Common myeloid progenitor, CD34-positive (primary cell): ENCODE data around the gene HBS1L.

Experiments
- CTCF ChIA-PET: fragments of 350-600 bp; sonication (Branson Sonifier 250); formaldehyde crosslinking; loops from one replicate; lab custom pipeline; 2021; ENCODE audit warnings: antibody characterized with exemption; lab: Charles Lee
- POLR2A ChIA-PET: fragments of 350-600 bp; sonication (Branson Sonifier 250); formaldehyde crosslinking; loops from one replicate; lab custom pipeline; 2021; ENCODE audit warnings: antibody characterized with exemption; lab: Charles Lee
- DNase-seq, 3 donors: peaks; one replicate each; pipeline versions ENCODE4 v3.0.0 to v3.0.0-alpha.2; 2013
- H3K27ac ChIP-seq, 2 experiments: 1 replicate in 1 of 2; 2 replicates in 1 of 2; pipeline ENCODE4 v1.7.0; 2013; ENCODE audit warnings: inconsistent platforms in 2 of 2, low read length in 2 of 2, mild to moderate bottlenecking in 2 of 2, low read depth in 1 of 2, moderate library complexity in 1 of 2; ENCODE audit not compliant: severe bottlenecking in 2 of 2, insufficient read depth in 1 of 2, poor library complexity in 1 of 2
- H3K27me3 ChIP-seq, 5 experiments: replicated peaks in 2 of 5; 1 replicate in 3 of 5; 2 replicates in 2 of 5; pipeline versions ENCODE4 v1.6.1 to v1.7.0; 2013; ENCODE audit warnings: low read length in 4 of 5, mild to moderate bottlenecking in 2 of 5, moderate library complexity in 2 of 5, inconsistent platforms in 1 of 5; ENCODE audit not compliant: insufficient read depth in 5 of 5, control insufficient read depth in 4 of 5
- H3K36me3 ChIP-seq, 4 experiments: 1 replicate in 2 of 4; 2 replicates in 2 of 4; pipeline versions ENCODE4 v1.6.1 to v1.7.0; 2013; ENCODE audit warnings: low read length in 3 of 4, control low read depth in 1 of 4, mild to moderate bottlenecking in 1 of 4; ENCODE audit not compliant: control insufficient read depth in 4 of 4, insufficient read depth in 4 of 4
- H3K4me1 ChIP-seq, 4 experiments: 1 replicate in 3 of 4; 2 replicates in 1 of 4; pipeline versions ENCODE4 v1.6.1 to v1.7.1; 2013; ENCODE audit warnings: low read length in 3 of 4, mild to moderate bottlenecking in 3 of 4, control low read depth in 1 of 4, inconsistent platforms in 1 of 4, moderate library complexity in 1 of 4; ENCODE audit not compliant: control insufficient read depth in 4 of 4, insufficient read depth in 4 of 4; ENCODE audit errors: control extremely low read depth in 1 of 4
- H3K4me3 ChIP-seq, 7 experiments: 1 replicate in 4 of 7; 2 replicates in 3 of 7; pipeline versions ENCODE4 v1.5.1 to v1.7.0; 2013; ENCODE audit warnings: mild to moderate bottlenecking in 7 of 7, low read length in 6 of 7, moderate library complexity in 6 of 7, inconsistent platforms in 2 of 7, low read depth in 2 of 7, control low read depth in 1 of 7; ENCODE audit not compliant: insufficient read depth in 4 of 7, control insufficient read depth in 1 of 7; ENCODE audit errors: extremely low read depth in 1 of 7
- H3K9me3 ChIP-seq, 5 experiments: 1 replicate in 4 of 5; 2 replicates in 1 of 5; pipeline versions ENCODE4 v1.6.1 to v1.7.1; 2013; ENCODE audit warnings: low read length in 4 of 5, mild to moderate bottlenecking in 2 of 5, inconsistent platforms in 1 of 5, low read depth in 1 of 5, moderate library complexity in 1 of 5; ENCODE audit not compliant: control insufficient read depth in 4 of 5, insufficient read depth in 2 of 5; ENCODE audit errors: control extremely low read depth in 1 of 5
- WGBS: methylation state at CpG from one replicate; pipeline ENCODE4 v1.1.5; 2013; ENCODE audit not compliant: insufficient coverage; 5-methylcytosine and 5-hydroxymethylcytosine counted together

Gene HBS1L

DNA sequence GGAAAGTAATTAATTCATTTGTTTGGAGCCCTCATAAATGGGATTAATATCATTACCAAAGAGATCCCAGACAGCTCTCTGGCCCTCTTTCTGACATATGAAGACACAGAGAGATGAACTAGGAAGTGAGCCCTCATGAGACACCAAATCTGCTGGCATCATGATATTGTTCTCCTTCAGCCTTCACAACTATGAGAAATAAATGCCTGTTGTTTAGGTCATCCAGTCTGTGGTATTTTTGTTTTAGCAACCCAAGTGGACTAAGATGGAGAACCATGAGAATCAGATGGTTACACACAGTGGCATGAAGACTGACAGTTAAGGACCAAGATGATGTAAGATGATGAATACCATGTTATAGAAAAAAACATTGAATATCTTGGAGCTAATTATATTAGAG, 16.9 kb upstream of the HBS1L start:
- Histone ChIP-seq H3K27me3 (no peaks in the 10 kb centered on the region), H3K27ac (no peak overlapping the region), H3K9me3 (no peaks in the 10 kb centered on the region), H3K4me3 (no peak overlapping the region), H3K4me1 (peaks cover 3 to 20% (median 15%) of the 10 kb centered on the region in 4 experiments), H3K36me3 (no peaks in the 10 kb centered on the region)
- POLR2A ChIA-PET = no interaction called here
- CTCF ChIA-PET = interaction anchor here (2.3 kb wide), 1 partner anchor 16 kb away, joined by 9 read pairs; no protein-coding TSS in a partner anchor
- DNase-seq = no peak

DNA sequence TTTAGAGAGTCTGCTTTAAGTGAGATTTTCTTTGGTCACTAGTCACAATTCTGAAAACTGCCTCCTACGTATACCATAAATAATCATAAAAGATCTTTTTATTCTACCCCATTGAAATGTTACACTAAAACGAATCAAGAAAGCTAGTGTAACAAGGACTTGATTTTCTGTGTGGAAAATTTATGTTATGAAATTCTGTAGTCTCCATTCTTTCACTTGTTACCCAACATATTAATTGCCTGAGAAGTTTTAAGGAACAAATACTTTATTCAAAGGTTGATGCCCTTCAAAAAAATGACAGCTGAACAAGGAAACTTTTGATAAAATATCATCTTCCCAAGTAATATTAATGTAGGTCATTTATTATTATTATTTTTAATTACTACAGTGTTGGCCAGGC, 13.3 kb upstream of the HBS1L start:
- no peaks in the 10 kb centered on the region for H3K36me3 ChIP-seq
- peaks cover 8 to 19% (median 12%) of the 10 kb centered on the region in 4 experiments for H3K4me1 ChIP-seq
- no CpG with 5 or more reads among the region's 2 CpGs for WGBS
- no peaks in the 10 kb centered on the region for H3K27me3 ChIP-seq
- no peak for DNase-seq
- no peak overlapping the region for H3K27ac ChIP-seq
- CTCF ChIA-PET = no interaction called here
- POLR2A ChIA-PET = no interaction called here
- no peak overlapping the region for H3K4me3 ChIP-seq
- H3K9me3 ChIP-seq = no peaks in the 10 kb centered on the region

DNA sequence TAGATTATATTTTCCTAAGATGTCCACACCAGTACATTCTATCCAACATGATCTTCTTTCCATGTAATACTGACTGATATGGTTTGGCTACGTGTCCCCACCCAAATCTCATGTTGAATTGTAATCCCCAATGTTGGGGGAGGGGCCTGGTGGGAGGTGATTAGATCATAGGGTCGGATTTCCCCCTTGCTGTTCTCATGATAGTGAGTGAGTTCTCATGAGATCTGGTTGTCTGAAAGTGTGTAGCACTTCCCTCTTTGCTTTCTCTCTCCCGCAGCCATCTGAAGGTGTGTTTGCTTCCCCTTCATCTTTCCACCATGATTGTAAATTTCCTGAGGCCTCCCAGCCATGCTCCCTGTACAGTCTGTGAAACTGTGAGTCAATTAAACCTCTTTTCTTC, 12.2 kb upstream of the HBS1L start:
- Histone ChIP-seq H3K27ac (no peak overlapping the region), H3K9me3 (no peaks in the 10 kb centered on the region), H3K36me3 (no peaks in the 10 kb centered on the region), H3K27me3 (no peaks in the 10 kb centered on the region), H3K4me1 (peaks cover 6 to 17% (median 11%) of the 10 kb centered on the region in 4 experiments), H3K4me3 (peak overlapping the region in 1 of 7 experiments; percentile 33)
- ChIA-PET CTCF (no interaction called here), POLR2A (no interaction called here)
- DNase-seq = peak in 2 of 3 donors; percentile 55 to 65
- WGBS = 13% methylated on average over 1 of the region's 3 CpGs

DNA sequence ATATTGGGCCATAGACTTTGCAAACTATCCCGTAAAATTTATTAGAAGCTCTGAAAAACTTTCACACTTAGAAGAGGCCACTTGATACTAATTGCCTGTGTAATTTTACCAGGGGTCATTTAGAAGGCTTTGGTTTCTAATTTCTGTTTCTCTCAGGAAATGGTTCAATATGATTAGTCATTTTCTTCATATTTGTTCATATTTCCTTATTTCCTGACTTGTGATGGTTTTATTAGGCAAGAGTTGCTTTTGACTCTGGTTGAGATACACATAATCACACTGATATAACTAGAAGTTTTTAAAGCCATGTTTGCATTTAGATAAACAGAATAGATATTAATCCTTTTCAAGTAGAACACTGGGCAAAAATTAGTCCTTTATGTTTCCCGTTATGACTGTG, 11.8 kb upstream of the HBS1L start:
- ChIA-PET CTCF (no interaction called here), POLR2A (no interaction called here)
- peak overlapping the region in 1 of 7 experiments; percentile 33 for H3K4me3 ChIP-seq
- peak in 2 of 3 donors; percentile 51 to 52 for DNase-seq
- H3K27me3 ChIP-seq = no peaks in the 10 kb centered on the region
- no peaks in the 10 kb centered on the region for H3K9me3 ChIP-seq
- WGBS = 67% methylated on average over 1 of the region's 2 CpGs
- no peaks in the 10 kb centered on the region for H3K36me3 ChIP-seq
- H3K4me1 ChIP-seq = peaks cover 6 to 17% (median 11%) of the 10 kb centered on the region in 4 experiments
- H3K27ac ChIP-seq = no peak overlapping the region

DNA sequence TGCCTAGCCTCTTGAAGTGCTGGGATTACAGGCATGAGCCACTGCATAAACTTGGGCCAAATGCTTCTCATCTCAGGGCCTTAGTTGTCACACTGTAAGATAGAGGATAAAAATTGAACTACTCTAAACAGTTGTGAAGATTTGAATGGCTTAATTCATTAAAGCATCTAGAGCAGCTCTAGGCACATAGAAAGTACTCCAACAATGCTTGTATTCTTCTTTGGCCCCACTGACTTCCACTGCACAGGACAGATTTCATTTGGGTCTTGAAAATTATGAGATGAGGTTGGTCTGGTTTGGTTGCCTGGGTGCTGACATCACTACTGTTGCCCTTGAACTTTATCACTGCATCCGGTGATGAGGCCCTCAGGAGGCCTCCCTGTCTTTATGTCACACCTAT, 10.0 kb upstream of the HBS1L start:
- Histone ChIP-seq H3K4me1 (peaks cover 6 to 17% (median 11%) of the 10 kb centered on the region in 4 experiments), H3K36me3 (no peaks in the 10 kb centered on the region), H3K4me3 (no peak overlapping the region), H3K27me3 (no peaks in the 10 kb centered on the region), H3K27ac (no peak overlapping the region), H3K9me3 (no peaks in the 10 kb centered on the region)
- ChIA-PET CTCF (interaction anchor here (1.9 kb wide), 1 partner anchor 9 kb away, joined by 10 read pairs; the partner anchor contains the start of gene HBS1L), POLR2A (no interaction called here)
- 100% methylated on average over 1 of the region's 1 CpG for WGBS
- no peak for DNase-seq

DNA sequence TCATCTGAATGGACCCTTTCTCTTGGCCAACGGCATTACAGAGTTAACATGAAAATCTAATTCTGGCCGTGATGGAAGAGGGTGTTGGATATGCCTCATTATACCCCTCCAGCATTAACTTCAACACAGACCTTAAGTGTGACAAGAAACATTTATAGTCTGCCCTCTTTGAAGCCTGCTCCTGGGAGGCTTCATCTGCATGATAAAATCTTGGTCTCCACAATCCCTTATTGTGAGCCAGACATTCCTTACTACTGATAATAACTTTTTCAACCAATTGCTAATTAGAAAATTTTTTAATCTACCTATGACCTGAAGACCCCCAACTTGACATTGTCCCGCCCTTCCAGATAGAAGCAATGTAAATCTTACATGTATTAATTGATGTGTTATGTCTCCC, 9.3 kb upstream of the HBS1L start:
- 100% methylated on average over 2 of the region's 3 CpGs for WGBS
- no peak for DNase-seq
- CTCF ChIA-PET = interaction anchor here (1.1 to 1.9 kb wide), 3 partner anchors 8 to 120 kb away, joined by 3 to 10 read pairs (median 3); partner anchors contain the start of gene HBS1L
- no peak overlapping the region for H3K27ac ChIP-seq
- no peaks in the 10 kb centered on the region for H3K27me3 ChIP-seq
- H3K9me3 ChIP-seq = no peaks in the 10 kb centered on the region
- POLR2A ChIA-PET = no interaction called here
- H3K36me3 ChIP-seq = no peaks in the 10 kb centered on the region
- H3K4me1 ChIP-seq = peaks cover 6 to 17% (median 11%) of the 10 kb centered on the region in 4 experiments
- no peak overlapping the region for H3K4me3 ChIP-seq

DNA sequence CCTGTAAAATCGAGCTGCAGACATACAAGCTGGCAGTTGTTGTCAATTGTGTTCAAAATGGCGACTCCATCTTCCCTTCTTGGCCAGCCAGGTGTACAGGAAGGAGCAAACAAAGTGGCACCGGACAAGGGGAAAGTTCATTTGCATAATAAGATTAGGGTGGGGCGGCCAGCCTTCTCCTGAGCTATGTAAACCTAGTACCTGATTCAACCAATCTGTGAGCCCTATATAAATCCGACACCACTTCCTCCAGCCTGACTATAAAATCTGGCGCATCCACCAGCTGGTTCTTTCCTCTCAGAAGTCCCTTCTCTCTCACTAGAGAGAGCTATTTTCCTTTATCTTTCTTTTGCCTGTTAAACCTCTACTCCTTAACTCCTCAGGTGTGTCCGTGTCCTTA, 8.1 kb upstream of the HBS1L start:
- H3K27ac ChIP-seq = no peak overlapping the region
- WGBS = 78% methylated on average over 6 of the region's 7 CpGs
- no peaks in the 10 kb centered on the region for H3K27me3 ChIP-seq
- POLR2A ChIA-PET = no interaction called here
- no peak overlapping the region for H3K4me3 ChIP-seq
- CTCF ChIA-PET = interaction anchor here (1.1 to 1.2 kb wide), 2 partner anchors 32 to 117 kb away, joined by 3 read pairs; no protein-coding TSS in a partner anchor
- H3K9me3 ChIP-seq = no peaks in the 10 kb centered on the region
- peak in 1 of 3 donors; percentile 42 for DNase-seq
- peaks cover 6 to 17% (median 11%) of the 10 kb centered on the region in 4 experiments for H3K4me1 ChIP-seq
- H3K36me3 ChIP-seq = no peaks in the 10 kb centered on the region
